Brain pericyte (primary cell): ENCODE data around the gene CD34.

Experiments used
- DNase-seq: peaks from one replicate; pipeline ENCODE4 v3.0.0-alpha.2; 2012; ENCODE audit warnings: low read depth, low spot score

CD34 gene

DNA sequence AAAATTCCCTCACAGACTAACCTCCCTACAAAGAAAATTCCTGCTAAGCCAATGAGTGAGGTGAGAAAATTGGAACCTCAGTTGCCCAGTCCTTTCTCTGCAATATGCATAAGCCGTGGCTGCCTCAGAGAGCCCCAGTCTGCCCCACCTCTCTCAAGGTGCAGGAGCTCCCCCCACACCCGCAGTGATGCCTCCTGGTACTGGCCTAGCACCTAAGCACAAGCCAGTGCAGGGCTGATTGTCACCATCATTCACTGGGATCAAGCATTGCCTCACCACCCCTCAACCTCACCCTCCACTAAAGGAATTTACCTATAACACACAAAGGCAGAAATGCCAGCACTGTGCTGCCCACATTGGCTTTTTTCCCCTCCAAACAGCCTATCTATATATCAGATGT lies 56.9 kb downstream of the CD34 start:
- DNase-seq: no peak

- no peak for DNase-seq
Observed at GRCh38 chr1:207853372-207853757, 57.6 kb downstream of the CD34 start.

- DNase-seq: no peak
Observed at GRCh38 chr1:207852576-207853371, 58.2 kb downstream of the CD34 start.

- no peak for DNase-seq
Observed at GRCh38 chr1:207851696-207852095, 59.2 kb downstream of the CD34 start.

- DNase-seq: no peak
Observed at GRCh38 chr1:207850621-207851407, 60.1 kb downstream of the CD34 start.

DNA sequence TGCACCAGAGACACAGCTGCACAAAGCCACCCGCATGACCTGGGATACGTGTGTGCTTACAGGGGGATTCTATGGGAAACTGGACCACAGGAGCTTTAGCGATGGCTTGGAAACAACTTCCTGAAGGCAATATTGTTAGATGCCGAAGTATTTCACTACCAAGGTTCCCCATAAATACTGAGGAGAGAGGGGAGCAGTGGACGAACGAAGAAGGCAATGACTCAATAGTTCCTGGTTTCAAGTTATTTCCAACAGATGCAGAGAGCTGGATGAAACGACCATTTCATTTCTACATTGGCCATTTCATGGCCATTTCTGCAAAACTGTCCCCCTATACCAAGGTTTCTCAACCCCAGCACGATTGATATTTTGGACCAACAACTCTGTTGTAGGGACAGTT lies 61.3 kb downstream of the CD34 start:
- DNase-seq: no peak

DNA sequence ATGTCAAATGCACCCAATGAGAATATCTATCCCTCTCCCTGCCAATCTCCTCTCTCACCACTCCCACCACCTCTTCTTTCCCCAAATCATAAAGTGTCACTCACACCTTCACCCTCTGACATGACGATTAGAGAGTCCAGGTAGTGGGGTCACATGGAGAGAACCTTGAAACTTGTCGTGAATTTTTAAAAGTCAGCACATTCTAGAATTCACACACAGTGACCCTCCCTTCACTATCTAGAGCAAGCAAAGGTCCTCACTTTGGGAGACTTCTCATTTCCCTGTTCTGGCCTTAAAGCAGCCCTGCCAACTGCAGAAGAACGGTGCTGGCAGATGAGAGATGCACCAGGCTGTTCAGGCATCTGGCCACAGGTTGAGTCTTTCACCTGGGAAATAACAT lies 61.9 kb downstream of the CD34 start:
- DNase-seq: no peak

DNA sequence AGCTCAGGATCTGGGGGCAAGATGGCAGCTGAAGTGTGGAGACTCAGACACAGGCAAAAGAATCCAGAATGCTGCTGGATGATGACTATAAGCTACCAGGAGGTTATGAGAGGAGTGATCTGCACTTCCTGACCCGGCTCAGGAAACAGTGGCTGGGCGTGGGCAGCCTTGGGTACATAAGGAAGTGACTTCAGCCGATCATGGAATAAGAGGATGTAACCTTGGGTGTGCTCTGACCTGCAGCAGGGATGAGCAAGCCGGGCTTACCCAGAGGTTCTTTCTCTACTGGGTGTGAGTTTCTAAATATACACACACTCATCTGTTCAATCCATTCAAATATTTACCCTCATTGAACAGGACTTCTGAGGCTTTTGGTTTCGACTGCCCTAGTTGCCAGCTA lies 62.7 kb downstream of the CD34 start:
- DNase-seq: no peak

DNA sequence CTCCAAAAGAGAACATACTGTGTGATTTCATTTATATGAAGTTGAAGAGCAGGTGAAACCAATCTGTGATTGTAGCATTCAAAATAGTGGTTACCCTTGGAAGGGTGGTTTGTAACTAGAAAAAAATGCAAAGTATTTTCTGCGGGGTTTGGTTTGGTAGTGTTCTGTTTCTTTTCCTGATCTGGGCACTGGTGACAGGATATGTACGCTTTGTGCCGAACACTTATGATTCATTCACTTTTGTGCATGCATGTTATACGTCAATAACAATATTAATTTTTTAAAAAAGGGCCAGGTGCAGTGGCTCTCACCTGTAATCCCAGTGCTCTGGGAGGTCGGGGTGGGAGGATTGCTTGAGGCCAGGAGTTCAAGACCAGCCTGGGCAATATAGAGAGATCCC lies 63.8 kb downstream of the CD34 start:
- DNase-seq: no peak

DNA sequence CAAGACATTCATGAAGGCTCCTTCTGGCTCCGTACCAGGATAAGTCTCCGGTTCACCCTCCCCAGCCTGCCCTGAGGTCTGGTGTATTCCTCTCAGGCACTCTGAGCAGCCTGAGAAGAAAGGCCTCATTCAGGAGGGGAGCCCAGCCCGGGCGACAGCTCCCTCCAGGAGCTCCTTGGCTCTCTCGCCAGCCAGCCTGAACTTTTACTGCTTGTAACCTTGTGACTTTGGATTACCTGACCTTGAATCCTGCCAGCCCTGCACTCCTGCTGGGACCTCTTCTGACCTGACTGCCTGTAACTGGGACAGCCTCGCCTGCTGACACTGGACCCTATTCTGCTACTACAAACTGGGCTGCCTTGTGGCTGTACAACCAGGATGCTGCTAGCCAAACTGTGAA lies 65.8 kb downstream of the CD34 start:
- no peak for DNase-seq

GRCh38 chr1:207844371-207844770 lies 66.6 kb downstream of the CD34 start:
- no peak for DNase-seq

GRCh38 chr1:207842506-207842905 lies 68.4 kb downstream of the CD34 start:
- no peak for DNase-seq

- no peak for DNase-seq
Observed at GRCh38 chr1:207841901-207842300, 69.0 kb downstream of the CD34 start.

- no peak for DNase-seq
Observed at GRCh38 chr1:207841293-207841692, 69.6 kb downstream of the CD34 start.

- DNase-seq: no peak
Observed at GRCh38 chr1:207840380-207840779, 70.5 kb downstream of the CD34 start.

GRCh38 chr1:207839083-207839413 lies 71.9 kb downstream of the CD34 start:
- DNase-seq: no peak

GRCh38 chr1:207838156-207839082 lies 72.5 kb downstream of the CD34 start:
- DNase-seq: no peak

DNA sequence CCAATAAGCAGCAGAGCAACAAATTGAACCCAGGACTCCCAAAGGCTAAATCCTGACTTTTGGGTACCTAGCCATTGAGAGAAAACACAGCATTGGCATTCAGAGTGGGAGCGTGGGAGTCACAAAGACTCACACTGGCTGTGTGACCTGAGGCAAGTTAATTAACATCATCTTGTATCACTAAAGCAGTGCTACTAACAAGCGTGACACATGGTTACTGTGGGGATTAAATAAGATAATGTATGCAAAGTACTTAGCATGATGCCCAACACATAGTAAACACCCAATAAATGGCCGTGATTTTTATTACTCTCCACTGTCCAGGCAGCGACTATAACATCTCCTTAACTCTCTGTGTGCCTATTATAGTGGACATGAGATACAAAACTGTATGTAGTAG lies 73.3 kb downstream of the CD34 start:
- DNase-seq: no peak

DNA sequence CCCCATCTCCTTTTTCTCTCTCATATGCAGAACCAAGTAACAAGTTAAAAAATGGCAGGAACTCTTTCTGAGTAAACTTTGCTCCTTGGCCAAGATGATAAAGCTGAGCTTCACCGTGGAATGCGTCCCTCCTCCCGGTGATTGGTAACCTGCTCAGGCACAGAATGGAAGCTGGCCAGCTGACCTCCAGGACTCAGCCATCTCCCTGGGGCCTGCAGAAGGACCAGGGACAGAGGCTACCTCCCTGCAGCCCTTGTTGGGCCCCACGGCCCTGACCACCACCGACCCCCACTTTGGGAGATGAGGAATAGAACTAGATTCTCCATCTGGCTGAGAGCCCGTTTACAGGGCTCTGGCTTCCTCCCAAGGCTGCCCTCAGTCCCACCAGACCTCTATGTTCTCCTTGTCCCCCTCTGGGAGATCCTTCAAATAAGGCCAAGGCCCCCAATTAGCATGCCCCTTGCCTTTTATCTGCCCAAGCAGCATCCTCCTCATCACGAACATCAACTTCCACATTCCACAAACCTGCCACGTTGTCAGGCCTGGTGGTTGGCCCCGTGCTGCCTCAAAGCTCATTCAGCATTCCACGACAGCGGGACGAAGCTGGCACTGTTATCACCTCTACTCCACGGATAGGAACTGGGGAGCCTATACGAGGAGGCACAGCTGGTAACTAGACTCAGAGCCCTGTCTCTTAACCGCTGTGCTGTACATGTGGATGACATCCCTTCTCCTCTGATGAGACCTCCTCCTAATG lies 74.2 kb downstream of the CD34 start:
- no peak for DNase-seq

GRCh38 chr1:207835958-207836357 lies 75.0 kb downstream of the CD34 start:
- DNase-seq: no peak

GRCh38 chr1:207833956-207834660 lies 76.8 kb downstream of the CD34 start:
- no peak for DNase-seq
